ENCODE data around the gene BMERB1.
A peak's percentile ranks its signal among the peaks of the same experiment; 100 is the strongest.
"Not testable (repeated sequence)": the region's sequence is repeated elsewhere in the genome, so short reads cannot be mapped to it uniquely, and the experiment has no call there.

The BMERB1 gene

GRCh38 chr16:15409476-15409875 is 24.9 kb upstream of the BMERB1 start:
- not testable (repeated sequence) for H3K9me3 Mint-ChIP-seq, H3K4me3 Mint-ChIP-seq, H3K4me1 Mint-ChIP-seq, H3K27ac Mint-ChIP-seq, DNase-seq, ATAC-seq, H3K27me3 Mint-ChIP-seq

DNA sequence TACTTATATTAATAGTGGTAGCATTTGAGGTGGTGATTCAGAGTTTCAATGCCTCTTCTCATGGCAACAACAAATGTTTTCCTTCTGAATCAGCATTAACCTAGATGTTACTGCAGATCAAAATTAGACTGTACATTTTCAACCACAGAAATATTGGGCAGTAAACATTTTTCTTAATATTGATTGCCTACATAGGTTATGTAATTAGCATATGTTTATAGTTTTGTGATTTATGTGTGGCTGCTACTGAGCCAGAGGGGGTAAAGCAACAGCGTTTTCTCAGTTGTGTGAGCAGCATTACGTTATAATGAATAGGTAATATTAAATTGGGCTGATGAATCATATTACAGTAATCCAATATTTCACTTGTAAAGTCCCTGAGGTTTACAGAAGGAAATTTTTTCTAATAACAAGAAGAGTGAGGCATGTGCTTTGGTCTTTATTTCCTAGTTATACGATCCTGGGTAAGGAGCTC is 18.8 kb upstream of the BMERB1 start:
- no peaks in the 10 kb centered on the region for H3K9me3 Mint-ChIP-seq
- H3K4me3 Mint-ChIP-seq = no peak overlapping the region
- ATAC-seq = no peak
- H3K27ac Mint-ChIP-seq = no peak overlapping the region
- no peaks in the 10 kb centered on the region for H3K4me1 Mint-ChIP-seq
- H3K27me3 Mint-ChIP-seq = peaks cover 11% of the 10 kb centered on the region
- no peak for DNase-seq

GRCh38 chr16:15417197-15417596 is 17.2 kb upstream of the BMERB1 start:
- Mint-ChIP-seq H3K27me3 (peaks cover 11% of the 10 kb centered on the region), H3K4me1 (no peaks in the 10 kb centered on the region), H3K4me3 (no peak overlapping the region), H3K27ac (no peak overlapping the region), H3K9me3 (no peaks in the 10 kb centered on the region)
- DNase-seq (no peak), ATAC-seq (no peak)

DNA sequence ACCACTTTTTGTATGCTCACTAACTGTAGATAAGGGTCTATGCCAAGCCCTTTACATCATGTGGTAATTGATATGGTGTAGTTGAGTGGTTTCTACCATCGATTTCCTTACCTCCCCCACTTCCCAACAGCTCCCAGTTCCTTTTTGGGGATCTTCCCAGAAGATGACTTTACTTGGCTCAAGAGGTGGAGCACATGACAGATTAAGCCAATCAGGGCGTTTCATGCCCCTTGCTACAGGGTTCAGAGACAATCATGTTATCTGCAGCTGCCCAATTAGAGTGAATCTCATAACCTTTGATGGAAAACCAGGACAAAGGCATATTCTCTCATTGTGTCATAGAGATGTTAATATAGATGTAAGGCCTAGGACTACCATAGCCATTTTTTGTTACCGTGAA is 16.2 kb upstream of the BMERB1 start:
- no peak overlapping the region for H3K27ac Mint-ChIP-seq
- H3K4me1 Mint-ChIP-seq = no peaks in the 10 kb centered on the region
- H3K4me3 Mint-ChIP-seq = no peak overlapping the region
- H3K9me3 Mint-ChIP-seq = no peaks in the 10 kb centered on the region
- H3K27me3 Mint-ChIP-seq = peaks cover 11% of the 10 kb centered on the region
- ATAC-seq = no peak
- no peak for DNase-seq

- H3K9me3 Mint-ChIP-seq, ATAC-seq, H3K27ac Mint-ChIP-seq, DNase-seq, H3K4me3 Mint-ChIP-seq, H3K4me1 Mint-ChIP-seq, H3K27me3 Mint-ChIP-seq: not testable (repeated sequence)
Measured at GRCh38 chr16:15421696-15422095, 12.7 kb upstream of the BMERB1 start.

GRCh38 chr16:15422222-15422621 is 12.2 kb upstream of the BMERB1 start:
- Mint-ChIP-seq H3K27ac (peak overlapping the region in 1 of 2 donors; percentile 78), H3K9me3 (no peaks in the 10 kb centered on the region), H3K27me3 (peaks cover 7% of the 10 kb centered on the region), H3K4me1 (no peaks in the 10 kb centered on the region), H3K4me3 (no peak overlapping the region)
- ATAC-seq (no peak), DNase-seq (no peak)

DNA sequence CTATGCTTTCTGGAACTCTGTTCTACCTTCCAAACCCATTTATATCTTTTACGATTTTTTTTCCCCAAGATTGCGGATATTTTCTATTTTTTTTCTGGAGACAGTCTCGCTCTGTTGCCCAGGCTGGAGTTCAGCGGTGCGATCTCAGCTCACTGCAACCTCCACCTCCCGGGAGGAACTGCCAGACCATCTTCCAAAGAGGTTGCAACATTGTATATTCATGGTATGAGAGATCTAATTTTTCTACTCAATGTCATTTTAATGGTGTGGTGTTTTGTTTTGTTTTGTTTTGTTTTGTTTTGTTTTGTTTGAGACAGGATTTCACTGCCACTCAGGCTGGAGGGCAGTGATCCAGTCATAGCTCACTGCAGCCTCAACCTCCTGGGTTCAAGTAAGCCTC is 8.5 kb upstream of the BMERB1 start:
- ATAC-seq = no peak
- Mint-ChIP-seq H3K27ac (no peak overlapping the region), H3K27me3 (peaks cover 7% of the 10 kb centered on the region), H3K4me1 (no peaks in the 10 kb centered on the region), H3K4me3 (no peak overlapping the region), H3K9me3 (no peaks in the 10 kb centered on the region)
- DNase-seq = no peak

DNA sequence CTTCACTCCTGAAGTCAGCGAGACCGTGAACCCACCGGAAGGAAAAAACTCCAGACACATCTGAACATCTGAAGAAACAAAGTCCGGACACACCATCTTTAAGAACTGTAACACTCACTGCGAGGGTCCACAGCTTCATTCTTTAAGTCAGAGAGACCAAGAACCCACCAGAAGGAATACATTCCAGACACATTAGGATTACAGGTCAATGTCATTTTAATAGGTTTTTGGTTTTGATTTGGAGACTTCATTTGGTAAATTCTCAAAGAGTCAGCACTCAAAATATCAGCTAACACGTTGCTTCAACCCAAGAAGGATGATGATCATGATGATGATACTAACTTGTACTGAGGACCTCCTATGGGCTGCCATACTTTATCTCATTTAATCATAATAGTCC is 7.6 kb upstream of the BMERB1 start:
- no peaks in the 10 kb centered on the region for H3K9me3 Mint-ChIP-seq
- ATAC-seq (no peak), DNase-seq (no peak)
- no peak overlapping the region for H3K4me3 Mint-ChIP-seq
- H3K4me1 Mint-ChIP-seq = no peaks in the 10 kb centered on the region
- H3K27ac Mint-ChIP-seq = peak overlapping the region in 1 of 2 donors; percentile 54
- H3K27me3 Mint-ChIP-seq = peaks cover 7% of the 10 kb centered on the region

- Mint-ChIP-seq H3K27me3 (peaks cover 7% of the 10 kb centered on the region), H3K4me3 (no peak overlapping the region), H3K27ac (peak overlapping the region in 1 of 2 donors; percentile 62), H3K4me1 (no peaks in the 10 kb centered on the region), H3K9me3 (no peaks in the 10 kb centered on the region)
- DNase-seq = peak; percentile 25 to 51
- ATAC-seq = peak; percentile 77
Measured at GRCh38 chr16:15427648-15428239, 6.6 kb upstream of the BMERB1 start.

DNA sequence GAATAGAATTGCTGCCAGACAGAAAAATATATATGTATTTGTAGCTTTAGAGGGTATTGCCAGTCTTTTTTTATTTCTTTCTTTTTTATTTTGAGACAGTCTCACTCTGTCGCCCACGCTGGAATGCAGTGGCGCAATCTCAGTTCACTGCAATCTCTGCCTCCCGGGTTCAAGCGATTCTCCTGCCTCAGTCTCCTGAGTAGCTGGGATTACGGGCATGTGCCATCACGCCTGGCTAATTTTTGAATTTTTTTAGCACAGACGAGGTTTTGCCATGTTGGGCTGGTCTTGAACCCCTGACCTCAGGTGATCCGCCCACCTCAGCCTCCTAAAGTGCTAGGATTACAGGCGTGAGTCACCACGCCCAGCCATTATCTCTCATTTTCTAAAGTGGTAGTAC is 3.5 kb upstream of the BMERB1 start:
- Mint-ChIP-seq H3K4me1 (peaks cover 15% of the 10 kb centered on the region), H3K27me3 (peaks cover 28% of the 10 kb centered on the region)
- not testable (repeated sequence) for H3K9me3 Mint-ChIP-seq, DNase-seq, H3K4me3 Mint-ChIP-seq, ATAC-seq, H3K27ac Mint-ChIP-seq

GRCh38 chr16:15434079-15434424 is 336 bp upstream of the BMERB1 start:
- peaks cover 24% of the 10 kb centered on the region for H3K4me1 Mint-ChIP-seq
- peak overlapping the region; percentile 89 to 95 for H3K4me3 Mint-ChIP-seq
- H3K9me3 Mint-ChIP-seq = no peaks in the 10 kb centered on the region
- DNase-seq = no peak
- H3K27ac Mint-ChIP-seq = no peak overlapping the region
- no peak for ATAC-seq
- peaks cover 24% of the 10 kb centered on the region for H3K27me3 Mint-ChIP-seq

DNA sequence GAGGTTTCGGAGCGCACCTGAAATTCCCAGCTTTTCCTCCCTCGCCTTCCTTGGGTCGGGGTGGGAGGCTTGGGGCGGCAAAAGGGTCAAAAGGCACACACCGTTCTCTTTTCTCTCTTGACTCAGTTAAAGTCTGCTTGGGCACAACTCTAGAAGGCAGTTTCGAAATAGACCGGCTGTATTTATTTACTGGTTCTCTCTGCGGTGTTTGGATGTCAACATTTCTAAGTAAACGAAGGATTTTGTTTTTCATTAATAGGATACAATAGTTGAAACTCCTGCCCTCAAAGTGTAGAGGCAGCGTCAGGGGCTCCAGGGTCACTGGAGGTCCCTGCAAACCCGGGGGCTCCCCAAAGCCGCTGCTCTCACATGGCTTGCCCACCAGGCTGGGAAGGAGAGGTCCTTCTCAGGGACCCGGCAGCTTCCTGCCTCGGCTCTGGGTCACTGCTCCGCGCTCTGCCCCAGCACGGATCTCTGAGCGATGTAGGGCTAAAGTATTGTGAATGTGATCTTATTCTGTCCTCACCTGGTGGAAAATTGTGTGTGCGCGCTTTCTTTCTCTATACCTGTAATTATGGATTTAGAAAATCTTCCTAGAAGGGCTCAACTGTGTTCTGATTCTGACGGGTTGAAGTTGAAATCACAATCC is 952 bp downstream of the BMERB1 start:
- H3K27me3 Mint-ChIP-seq = peaks cover 24% of the 10 kb centered on the region
- peak overlapping the region; percentile 58 to 63 for H3K27ac Mint-ChIP-seq
- ATAC-seq (no peak), DNase-seq (peak in 1 of 2 donors; percentile 3)
- peaks cover 37% of the 10 kb centered on the region for H3K4me1 Mint-ChIP-seq
- peak overlapping the region; percentile 89 to 95 for H3K4me3 Mint-ChIP-seq
- no peaks in the 10 kb centered on the region for H3K9me3 Mint-ChIP-seq

DNA sequence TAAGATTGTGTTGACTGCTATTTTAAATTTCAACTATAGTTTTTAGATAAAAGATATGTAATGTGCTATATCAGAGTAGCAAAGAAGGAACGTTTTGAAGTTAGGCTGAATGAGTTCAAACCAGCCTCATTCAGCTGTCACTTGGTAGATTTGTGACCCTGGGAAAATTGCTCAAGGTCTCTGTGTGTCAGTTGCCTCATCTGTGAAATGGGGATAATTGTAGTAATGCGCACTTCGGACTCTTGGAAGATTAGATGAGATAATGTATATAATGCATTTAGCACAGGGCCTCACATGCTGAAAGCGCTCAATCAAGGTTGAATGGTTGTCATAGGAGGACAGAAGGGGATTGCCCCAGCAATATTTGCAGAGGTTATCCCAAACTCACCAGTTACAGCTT is 4.7 kb downstream of the BMERB1 start:
- Mint-ChIP-seq H3K9me3 (no peaks in the 10 kb centered on the region), H3K27ac (no peak overlapping the region), H3K4me1 (peaks cover 32% of the 10 kb centered on the region), H3K27me3 (peaks cover 20% of the 10 kb centered on the region), H3K4me3 (no peak overlapping the region)
- ATAC-seq = no peak
- DNase-seq = no peak

DNA sequence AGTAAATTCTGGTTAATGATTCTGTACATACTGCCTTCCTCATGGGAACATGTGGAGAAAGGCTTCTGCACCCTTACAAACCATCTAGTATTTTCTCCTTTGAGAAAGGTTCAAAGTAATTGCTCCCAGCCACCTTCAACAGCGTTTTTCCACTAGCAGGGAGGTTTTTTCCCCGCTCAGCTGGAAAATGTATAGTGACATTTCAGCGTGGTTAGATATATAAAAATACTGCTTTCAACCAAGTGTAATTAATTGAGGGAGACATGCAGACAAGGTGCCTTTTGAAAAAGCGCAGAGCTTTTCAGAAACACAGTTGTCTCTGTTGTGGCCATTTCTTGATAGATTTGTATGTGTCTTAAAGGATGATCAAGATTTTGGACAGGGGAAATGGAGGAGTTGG is 5.1 kb downstream of the BMERB1 start:
- H3K4me3 Mint-ChIP-seq = no peak overlapping the region
- ATAC-seq = no peak
- no peaks in the 10 kb centered on the region for H3K9me3 Mint-ChIP-seq
- H3K27ac Mint-ChIP-seq = no peak overlapping the region
- no peak for DNase-seq
- H3K4me1 Mint-ChIP-seq = peaks cover 31% of the 10 kb centered on the region
- H3K27me3 Mint-ChIP-seq = peaks cover 16% of the 10 kb centered on the region

DNA sequence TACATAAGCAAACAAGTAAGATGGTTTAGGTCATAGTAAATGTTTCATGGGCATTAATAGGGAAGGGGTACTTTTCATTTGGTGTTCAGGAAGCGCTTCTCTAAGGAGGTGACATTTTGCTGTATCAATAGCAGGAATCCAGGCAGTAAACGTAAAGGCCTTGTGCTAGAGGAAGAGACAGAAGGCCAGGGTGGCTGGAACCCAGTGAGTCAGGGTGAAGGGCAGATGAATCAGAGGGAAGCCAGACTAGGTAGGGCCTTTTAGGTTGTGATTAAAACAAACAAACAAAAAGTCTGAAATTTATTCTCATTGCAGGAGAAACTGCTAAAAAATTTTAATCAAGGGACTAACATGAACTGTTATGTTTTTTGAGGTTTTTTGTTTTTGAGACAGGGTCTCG is 6.5 kb downstream of the BMERB1 start:
- DNase-seq = no peak
- no peak for ATAC-seq
- Mint-ChIP-seq H3K4me1 (peaks cover 22% of the 10 kb centered on the region), H3K27me3 (peaks cover 4% of the 10 kb centered on the region), H3K4me3 (no peak overlapping the region), H3K27ac (no peak overlapping the region), H3K9me3 (peaks cover 6 to 9% of the 10 kb centered on the region in 2 donors)

- not testable (repeated sequence) for ATAC-seq, H3K9me3 Mint-ChIP-seq, H3K27me3 Mint-ChIP-seq, H3K4me3 Mint-ChIP-seq, H3K27ac Mint-ChIP-seq, DNase-seq
- H3K4me1 Mint-ChIP-seq = peaks cover 18% of the 10 kb centered on the region
Measured at GRCh38 chr16:15442140-15442539, 7.8 kb downstream of the BMERB1 start.

DNA sequence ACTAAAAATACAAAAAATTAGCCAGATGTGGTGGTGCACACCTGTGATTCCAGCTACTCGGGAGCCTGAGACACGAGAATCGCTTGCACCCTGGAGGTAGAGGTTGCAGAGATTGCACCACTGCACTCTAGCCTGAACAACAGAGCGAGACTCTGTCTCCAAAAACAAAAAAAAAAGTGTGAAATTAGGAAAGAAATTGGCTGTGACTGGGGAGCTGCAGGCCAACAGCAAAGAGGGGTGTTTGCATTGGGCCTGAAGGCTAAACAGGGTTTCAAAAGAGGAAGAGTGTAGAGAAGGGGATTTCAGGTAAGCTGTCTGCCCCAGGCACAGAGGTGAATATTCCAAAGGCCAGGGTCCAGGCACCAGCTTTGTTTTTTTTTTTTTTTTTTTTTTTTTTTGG is 9.4 kb downstream of the BMERB1 start:
- no peak for ATAC-seq
- Mint-ChIP-seq H3K4me3 (no peak overlapping the region), H3K9me3 (peaks cover 6 to 9% of the 10 kb centered on the region in 2 donors), H3K27ac (no peak overlapping the region), H3K4me1 (peaks cover 16% of the 10 kb centered on the region), H3K27me3 (no peaks in the 10 kb centered on the region)
- DNase-seq = no peak

Measured in stimulated activated naive CD8-positive, alpha-beta T cell treated with anti-CD3 and anti-CD28 coated beads, Interleukin-15, amount 100 ng/mL, for 72 hours (primary cell).